T47D (cell line): Measurements from ENCODE around the gene TCIRG1.

ENCODE experiments used
- DNase-seq, 2 experiments: peaks; one replicate each; pipeline versions ENCODE4 v3.0.0 to v3.0.0-alpha.2; 2011 to 2012; ENCODE audit warnings: low read depth in 1 of 2, low spot score in 1 of 2
- JUND ChIP-seq: IDR thresholded peaks from 2 replicates; pipeline ENCODE4 v1.6.1; 2012; ENCODE audit warnings: low read depth
- in situ Hi-C: cut with HindIII; loops from 2 replicates; pipeline ENCODE4 v1.10.0; 2016; ENCODE audit warnings: low sequenced_read_pairs, low pct_unique_long_range_greater_than_20kb

Gene TCIRG1

DNA sequence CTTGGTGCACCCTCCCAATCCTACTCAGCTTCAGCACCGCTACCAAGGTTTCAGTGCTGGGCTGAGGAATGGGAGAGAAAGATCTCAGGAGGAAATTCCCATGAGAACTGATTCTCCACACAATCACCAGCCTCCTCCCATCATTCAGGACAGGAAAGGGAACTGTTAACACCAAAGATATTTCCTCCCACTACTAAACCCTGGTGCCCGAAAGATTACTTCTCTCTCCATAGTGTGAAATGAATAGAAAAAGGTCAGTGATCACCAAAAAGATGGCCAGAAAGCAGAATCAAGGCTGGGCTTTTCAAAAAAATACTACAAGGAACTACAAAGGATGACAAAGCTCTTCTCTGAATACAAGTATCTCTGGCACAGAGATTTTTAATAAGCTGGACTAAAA lies 26.1 kb downstream of the TCIRG1 start:
- no peak for TF ChIP-seq JUND
- in situ Hi-C loops = no loop called here
- no peak for DNase-seq

DNA sequence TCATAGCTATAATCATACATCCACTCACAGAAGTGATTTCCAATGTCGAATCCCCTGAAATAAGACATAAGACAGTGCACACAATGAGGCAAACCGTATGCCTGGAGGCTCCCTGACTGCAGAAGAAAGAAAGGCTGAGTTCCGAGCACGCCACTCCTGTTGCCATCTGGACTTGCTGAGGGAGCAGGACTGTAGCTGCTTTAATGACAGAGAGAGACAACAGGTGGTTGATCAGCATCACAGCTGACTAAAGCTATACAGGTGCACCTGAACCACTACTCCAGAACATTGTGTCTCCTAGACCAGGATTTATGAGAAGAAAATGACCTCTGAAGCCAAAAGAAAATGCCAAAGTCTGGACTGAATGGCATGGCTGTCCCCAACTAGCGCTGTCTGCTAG lies 27.0 kb downstream of the TCIRG1 start:
- DNase-seq = no peak
- TF ChIP-seq JUND = no peak
- in situ Hi-C loops = no loop called here

DNA sequence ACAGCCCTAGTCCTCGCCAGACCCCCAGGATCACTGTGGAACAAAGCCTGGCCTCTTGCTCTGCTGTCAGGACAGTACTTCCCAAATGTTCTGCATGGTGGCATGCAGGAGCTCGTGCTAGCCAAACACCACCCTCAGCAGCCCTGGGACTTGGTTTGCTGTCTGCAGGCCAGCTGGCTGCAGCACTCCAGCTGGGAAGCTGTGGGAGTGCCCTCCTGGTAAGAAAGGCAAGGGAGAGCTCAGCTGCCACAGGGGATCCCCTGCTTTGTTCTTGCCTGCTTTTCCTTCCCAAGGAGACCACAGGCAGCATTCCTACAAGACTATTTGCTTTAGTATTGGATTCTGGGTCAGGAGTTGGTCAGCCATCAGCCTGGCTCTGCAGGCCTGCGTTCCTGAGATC lies 27.9 kb downstream of the TCIRG1 start:
- no peak for DNase-seq
- in situ Hi-C loops = no loop called here
- no peak for TF ChIP-seq JUND

DNA sequence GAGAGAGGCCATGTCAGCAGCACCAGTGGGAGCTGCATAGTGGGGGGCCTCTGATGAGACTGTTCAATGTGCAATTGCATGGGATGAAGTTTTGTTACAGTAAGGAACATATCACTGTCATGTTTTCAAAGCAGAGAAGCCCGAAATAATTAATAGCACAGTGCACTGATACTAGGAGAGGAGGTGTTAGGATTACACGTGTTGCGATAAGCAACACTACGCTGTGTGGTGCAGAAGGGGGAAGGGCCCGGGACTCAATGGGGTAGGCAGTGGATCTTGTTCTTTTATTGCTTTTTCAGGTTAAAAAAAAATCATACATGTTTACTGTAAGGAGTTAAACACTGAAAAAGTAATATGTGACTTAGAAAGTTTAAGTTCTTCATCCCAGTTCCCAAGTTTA lies 29.2 kb downstream of the TCIRG1 start:
- TF ChIP-seq JUND = no peak
- no peak for DNase-seq
- in situ Hi-C loops = no loop called here

DNA sequence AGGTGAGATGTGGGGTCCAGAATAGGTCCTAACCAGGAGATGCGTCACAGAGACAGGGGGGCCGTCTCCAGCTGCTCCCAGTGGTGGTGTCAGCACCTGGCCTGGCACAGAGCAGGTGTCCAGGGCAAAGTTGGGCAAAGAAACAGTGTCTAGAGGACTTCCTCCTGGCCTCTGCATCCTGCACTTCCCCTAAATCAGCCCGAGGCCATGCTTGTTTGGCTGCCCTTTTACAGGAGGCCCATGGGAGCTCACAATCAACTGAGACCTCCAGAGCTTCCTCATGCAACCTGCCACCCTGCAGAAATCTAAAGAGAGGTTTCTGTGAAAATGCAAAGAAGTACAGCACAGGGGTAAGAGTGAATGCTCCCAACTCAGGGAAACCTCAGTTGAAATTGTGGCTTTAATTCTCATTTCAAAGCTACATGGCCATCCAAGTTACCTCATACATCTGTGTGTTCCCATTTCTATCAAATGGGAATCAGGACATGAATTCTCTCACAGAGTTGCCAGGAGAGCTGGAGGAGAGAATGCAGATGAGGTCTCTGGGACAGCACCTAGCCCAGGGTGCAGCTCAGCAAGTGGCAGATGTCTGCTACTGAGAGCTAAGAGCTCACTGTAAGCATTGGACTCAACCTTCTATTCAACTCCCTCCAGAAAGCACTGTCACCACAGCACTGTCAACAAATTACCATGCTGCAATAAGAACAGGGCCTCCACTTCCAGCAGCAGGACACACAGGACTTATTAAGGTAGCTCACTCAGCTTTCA lies 32.6 kb downstream of the TCIRG1 start:
- no peak for DNase-seq
- TF ChIP-seq JUND = no peak
- in situ Hi-C loops = no loop called here

DNA sequence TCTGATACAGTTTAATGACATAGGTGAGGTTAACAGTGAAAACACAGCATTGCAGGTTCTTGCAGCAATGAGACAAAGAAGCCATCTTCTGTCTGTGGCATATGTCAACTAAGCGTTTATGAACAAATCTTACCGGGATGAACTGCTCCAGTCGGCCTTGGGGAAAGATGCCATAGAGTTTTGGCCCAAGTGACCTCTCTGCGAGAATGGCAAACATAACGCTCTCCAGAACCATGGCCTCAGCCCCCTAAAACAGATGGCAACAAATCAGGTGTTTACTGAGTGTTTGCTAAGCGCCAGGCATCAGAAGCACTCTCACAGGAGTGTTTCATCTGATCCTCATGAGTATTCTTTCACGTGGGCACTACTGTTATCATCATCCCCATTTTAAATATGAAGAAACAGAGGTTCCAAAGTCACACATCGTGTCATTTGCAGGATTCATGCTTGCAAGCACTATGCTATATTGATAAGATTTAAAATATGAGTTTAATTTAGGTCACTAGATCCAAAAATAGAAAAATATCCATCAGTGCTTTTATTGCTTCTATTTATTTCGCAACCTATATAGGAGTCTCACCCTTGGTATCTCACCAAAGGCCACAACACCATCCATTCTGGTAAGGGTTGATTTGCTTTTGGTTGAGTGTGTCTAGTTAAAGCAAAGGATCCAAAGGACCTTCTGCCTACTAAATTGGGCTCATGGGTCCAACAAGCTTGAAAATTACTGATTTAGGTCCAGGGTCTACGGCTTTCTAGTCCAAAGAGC lies 35.9 kb downstream of the TCIRG1 start:
- DNase-seq = no peak
- in situ Hi-C loops = no loop called here
- TF ChIP-seq JUND = no peak

DNA sequence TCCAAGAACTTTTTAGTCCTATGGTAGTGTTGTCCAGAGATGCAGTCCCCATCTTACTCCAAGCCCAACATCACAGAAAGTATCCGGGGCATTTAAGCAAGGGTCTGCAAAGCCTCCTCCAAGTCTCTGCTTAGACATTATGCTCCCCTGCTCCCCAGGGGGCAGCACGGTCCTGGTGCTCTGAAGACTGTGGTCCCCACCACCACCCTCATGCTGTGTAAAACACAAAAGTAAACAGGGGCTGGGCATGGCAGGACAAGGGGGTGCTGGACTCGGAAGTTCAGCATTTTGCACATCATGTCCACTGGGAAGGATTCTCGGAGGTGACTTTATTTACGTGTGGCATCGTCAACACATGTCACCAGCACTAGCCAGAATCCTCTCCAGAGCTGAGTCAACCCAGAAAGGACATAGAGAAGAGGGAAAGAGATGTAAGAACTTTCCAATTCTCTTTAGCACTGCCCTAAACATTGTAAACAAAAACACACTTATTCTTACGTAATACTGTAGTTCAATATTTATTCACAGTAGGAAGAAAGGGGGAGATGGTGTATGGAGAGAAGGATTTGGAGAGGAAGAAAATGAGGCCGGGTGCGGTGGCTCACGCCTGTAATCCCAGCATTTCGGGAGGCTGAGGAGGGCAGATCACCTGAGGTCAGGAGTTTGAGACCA lies 37.7 kb downstream of the TCIRG1 start:
- peak in 1 of 2 experiments; percentile 41 for DNase-seq
- TF ChIP-seq JUND = no peak
- in situ Hi-C loops = no loop called here

DNA sequence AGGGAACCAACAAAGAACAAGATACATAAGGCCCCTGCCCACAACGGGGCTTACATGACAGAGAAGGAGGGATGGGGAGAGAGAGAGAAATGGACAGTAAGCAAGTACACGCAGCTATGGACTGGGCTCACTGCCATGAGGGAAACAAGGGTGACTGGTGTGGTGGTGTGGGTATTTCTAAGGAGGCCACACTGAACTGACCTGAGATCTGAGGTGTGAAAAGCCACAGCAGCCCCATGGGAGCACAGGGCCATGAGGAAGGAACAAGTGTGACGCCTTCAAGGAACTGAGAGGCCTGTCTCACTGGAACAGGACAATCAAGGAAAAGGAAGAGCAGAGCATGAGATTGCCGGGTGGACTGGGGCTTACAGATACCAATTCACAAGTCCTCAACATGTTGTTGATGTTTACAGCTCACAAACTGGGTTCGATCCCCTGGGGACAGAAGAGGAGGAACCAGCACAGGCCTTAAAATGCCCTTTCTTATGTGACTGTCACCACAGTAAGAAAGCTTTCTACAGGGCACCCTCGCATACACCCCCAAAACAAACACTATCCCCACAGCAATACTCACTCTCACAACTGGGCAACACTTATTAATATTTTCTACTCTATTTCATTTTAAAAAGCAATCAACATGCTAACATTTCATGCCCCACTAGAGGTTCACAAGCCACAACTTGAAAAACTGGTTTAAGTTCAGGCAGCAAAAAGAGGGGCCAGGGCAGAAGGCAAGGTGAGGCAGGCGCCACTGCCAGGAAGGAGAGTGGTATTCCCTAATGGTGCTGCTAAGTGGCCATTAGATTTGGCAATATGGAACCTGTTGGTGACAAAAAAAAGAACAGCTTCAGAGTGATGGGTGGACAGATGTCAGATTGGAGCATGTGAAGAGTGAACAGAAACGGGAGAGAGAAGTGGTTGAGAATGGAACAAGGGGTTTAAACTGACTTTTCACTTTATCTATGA lies 39.1 kb downstream of the TCIRG1 start:
- no peak for TF ChIP-seq JUND
- in situ Hi-C loops = no loop called here
- peak in 1 of 2 experiments; percentile 39 for DNase-seq

DNA sequence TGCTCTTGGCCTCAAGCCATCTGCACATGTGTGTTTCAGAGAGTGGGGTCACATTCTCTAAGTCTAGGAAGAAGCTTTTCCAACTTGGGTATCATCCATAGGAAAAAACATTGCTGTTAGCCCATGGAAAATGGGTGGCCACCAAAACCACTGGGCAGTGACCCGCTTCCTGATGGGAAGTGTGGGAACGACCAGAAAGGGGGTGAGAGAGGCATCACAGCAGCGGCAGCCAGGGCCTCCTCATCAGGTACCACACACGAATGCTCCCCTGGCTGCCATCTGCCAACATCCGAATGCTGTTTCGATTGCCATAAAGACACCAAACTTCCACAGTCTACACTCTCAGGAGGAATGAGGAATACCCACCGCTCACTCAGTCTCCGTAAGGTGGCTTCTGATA lies 42.0 kb downstream of the TCIRG1 start:
- TF ChIP-seq JUND = no peak
- no peak for DNase-seq
- in situ Hi-C loops = no loop called here

DNA sequence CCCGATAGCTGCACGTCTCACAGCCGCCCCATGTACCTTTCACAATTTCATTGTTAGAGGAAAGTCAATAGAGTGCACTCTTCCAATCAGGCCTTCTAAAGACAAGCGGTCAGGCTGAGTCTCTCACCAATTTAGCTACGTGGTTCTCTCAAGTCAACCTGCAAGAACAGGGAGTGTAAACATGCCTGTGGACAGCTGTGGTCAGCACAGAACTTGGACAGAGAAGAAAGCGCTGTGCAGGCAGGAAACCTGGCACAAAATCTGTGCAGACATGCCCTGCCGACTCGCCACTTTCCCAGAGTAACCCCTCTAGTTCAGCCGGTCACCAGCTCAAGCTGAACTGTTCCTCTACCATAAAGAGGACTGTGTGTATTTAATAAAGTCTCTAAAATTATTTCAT lies 42.9 kb downstream of the TCIRG1 start:
- in situ Hi-C loops = no loop called here
- no peak for TF ChIP-seq JUND
- peak in 1 of 2 experiments; percentile 80 for DNase-seq

DNA sequence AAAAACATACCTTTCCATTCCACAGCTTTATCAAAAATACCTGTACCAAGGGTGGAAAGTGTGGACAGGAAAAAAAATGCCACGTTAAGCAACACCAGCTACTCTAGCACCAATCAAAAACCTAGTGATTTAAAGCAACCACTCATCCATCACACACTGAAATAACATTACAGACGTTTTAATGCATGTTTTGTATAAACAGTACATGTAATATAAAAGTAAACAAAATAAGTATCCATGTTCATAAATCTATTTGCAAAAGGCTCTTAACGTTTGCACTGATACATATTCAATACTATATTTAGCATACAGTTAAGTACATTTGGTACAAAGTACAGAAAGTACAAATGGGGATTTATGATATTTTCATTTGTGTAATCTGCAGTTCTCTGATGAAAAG lies 43.7 kb downstream of the TCIRG1 start:
- in situ Hi-C loops = no loop called here
- DNase-seq = no peak
- TF ChIP-seq JUND = no peak

DNA sequence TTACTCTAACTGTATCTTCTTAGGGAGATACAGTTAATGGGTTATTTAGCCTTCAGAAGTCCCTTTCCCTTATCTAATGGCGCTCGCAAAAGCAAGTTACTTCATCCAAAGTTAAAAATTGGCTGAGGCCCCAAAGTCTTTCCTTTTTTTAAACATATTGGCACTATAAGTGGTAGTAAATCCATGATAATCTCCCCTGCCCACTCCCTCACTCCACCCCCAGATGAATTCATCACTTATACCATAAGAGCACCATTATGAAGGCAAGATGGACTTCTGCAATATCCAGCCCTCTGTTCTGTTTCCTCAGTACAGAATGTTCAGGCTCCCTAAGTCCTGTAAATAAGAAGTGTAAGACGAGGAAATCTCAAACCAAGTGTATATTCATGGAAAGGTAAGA lies 44.7 kb downstream of the TCIRG1 start:
- TF ChIP-seq JUND = no peak
- DNase-seq = no peak
- in situ Hi-C loops = no loop called here
